ES-I3 (cell line): ENCODE data around the gene ELMO1.

ENCODE experiments used
- H3K36me3 ChIP-seq: 2 replicates; pipeline ENCODE4 v1.6.1; 2013; ENCODE audit warnings: mild to moderate bottlenecking, low read length, control low read depth, moderate library complexity; ENCODE audit not compliant: insufficient read depth
- H3K4me1 ChIP-seq: 2 replicates; pipeline ENCODE4 v1.6.1; 2013; ENCODE audit warnings: mild to moderate bottlenecking, control low read depth, low read length; ENCODE audit not compliant: insufficient read depth
- H3K9ac ChIP-seq: 2 replicates; pipeline ENCODE4 v1.6.1; 2013; ENCODE audit warnings: low read depth, mild to moderate bottlenecking, low read length, moderate library complexity
- H3K9me3 ChIP-seq: 2 replicates; pipeline ENCODE4 v1.6.1; 2013; ENCODE audit warnings: mild to moderate bottlenecking, low read length, moderate library complexity; ENCODE audit not compliant: control insufficient read depth, insufficient read depth

The ELMO1 gene

DNA sequence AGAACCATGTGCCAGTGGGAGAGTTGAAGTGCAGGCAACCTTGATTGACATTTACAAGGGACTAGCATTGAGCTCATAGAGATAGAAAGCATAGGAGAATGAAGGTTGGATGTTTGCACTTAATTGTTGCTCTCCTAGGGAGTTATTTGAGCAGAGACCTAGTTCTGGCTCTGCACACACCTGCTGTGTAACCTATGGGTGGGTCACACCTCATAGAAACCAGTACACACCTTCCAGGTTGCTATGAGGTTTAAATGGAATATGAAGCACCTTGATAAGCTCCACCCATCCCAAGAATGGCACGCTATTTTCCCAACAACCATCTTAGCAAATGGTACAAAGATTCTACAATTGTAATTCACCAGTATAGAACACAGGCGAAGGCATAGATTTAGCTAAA, 638.2 kb downstream of the ELMO1 start:
- Histone ChIP-seq H3K4me1 (0 out of 2 replicates have a peak, but pooled peaks cover 5% of the 10 kb centered on the region), H3K36me3 (no peaks in the 10 kb centered on the region), H3K9me3 (no peaks in the 10 kb centered on the region), H3K9ac (no peak overlapping the region)

DNA sequence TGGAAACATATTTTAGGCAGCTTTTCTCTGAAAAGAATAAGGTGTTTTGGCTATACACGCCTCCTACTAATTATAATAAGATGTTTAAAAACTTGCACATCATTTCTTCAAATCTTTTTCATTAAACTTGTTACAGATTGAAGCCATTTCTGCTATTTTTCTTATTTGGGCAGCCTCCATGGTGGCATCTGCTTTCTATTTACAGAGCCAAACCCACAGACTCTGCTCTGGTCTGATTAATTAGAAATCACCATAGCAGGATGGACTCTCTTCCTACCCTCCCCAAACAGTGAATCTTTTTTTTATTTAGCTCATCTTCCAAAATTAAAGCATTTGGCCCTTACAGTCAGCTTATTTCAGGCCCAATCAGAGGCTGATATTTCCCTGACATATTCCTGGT, 638.6 kb downstream of the ELMO1 start:
- no peaks in the 10 kb centered on the region for H3K9me3 ChIP-seq
- no peak overlapping the region for H3K9ac ChIP-seq
- H3K36me3 ChIP-seq: no peaks in the 10 kb centered on the region
- 0 out of 2 replicates have a peak, but pooled peaks cover 5% of the 10 kb centered on the region for H3K4me1 ChIP-seq

DNA sequence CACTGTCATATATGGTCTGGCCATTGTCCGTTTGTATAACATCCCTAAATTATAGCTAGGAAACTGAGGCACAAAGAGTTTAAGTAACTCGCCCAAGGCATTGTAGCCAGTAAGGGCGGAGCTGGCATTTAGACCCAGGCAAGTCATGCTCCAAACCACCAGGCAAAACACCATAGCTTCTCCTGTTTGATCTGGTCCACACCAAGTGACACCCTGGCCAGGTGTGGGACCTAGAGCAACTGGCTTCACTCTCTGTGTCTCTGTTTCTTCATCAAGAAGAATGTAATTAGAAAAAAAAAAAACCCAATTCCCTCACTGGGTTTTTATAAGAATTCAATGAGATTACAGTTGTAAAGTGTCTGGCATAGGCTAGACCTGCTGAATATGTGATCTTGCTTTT, 639.2 kb downstream of the ELMO1 start:
- no peaks in the 10 kb centered on the region for H3K9me3 ChIP-seq
- no peak overlapping the region for H3K9ac ChIP-seq
- H3K4me1 ChIP-seq: 0 out of 2 replicates have a peak, but pooled peaks cover 5% of the 10 kb centered on the region
- no peaks in the 10 kb centered on the region for H3K36me3 ChIP-seq

- Histone ChIP-seq H3K9me3 (no peaks in the 10 kb centered on the region), H3K9ac (no peak overlapping the region), H3K36me3 (no peaks in the 10 kb centered on the region), H3K4me1 (0 out of 2 replicates have a peak, but pooled peaks cover 5% of the 10 kb centered on the region)
These were observed 639.6 kb downstream of the ELMO1 start for GRCh38 chr7:36809086-36809485.

DNA sequence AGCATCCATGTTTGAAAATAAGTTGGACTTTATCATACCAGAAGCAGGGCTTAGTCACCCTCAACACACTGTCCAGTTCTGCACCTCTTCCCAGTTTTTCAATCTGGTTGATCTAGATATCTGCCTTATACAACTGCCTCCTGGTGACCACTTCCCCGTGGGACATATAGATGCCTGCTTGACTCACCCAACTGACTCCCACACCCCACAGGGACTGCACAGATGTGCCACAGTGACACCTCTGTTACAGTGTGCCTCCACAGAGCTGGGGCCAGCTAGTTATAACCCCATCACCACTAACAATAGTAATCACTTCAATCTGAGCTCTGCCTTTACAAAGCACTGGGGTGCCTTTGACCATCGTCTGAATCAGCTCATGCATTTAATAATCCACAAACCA, 641.8 kb downstream of the ELMO1 start:
- Histone ChIP-seq H3K9me3 (no peaks in the 10 kb centered on the region), H3K36me3 (no peaks in the 10 kb centered on the region), H3K4me1 (0 out of 2 replicates have a peak, but pooled peaks cover 5% of the 10 kb centered on the region), H3K9ac (no peak overlapping the region)
